WTC11 (cell line): ENCODE data around the gene NTF3. TPM values are rescaled to one million over a fixed set of nuclear protein-coding genes. Genes with fewer than 3 reads are reported as not detected.

ENCODE experiments used
- ATAC-seq: fragments of 200-7000 bp; cut with Tn5 transposase; 2 replicates; pipeline ENCODE4 v1.10.0; 2021; ENCODE audit warnings: mild to moderate bottlenecking, moderate library complexity
- CTCF ChIA-PET: fragments of 300-600 bp; sonication (Branson Sonifier 250); formaldehyde crosslinking; loops from one replicate; lab custom pipeline; 2021; ENCODE audit warnings: antibody characterized with exemption; lab: Charles Lee
- POLR2A ChIA-PET: fragments of 350-600 bp; sonication (Branson Sonifier 250); formaldehyde crosslinking; loops from one replicate; lab custom pipeline; 2021; ENCODE audit warnings: antibody characterized with exemption; lab: Charles Lee
- DNase-seq: peaks from one replicate; pipeline ENCODE4 v3.0.0; 2021; ENCODE audit warnings: low spot score
- H3K27ac Mint-ChIP-seq: 2 replicates; pipeline ENCODE4 v1.8.0; 2021; ENCODE audit warnings: mixed read lengths
- H3K27me3 Mint-ChIP-seq: 2 replicates; pipeline ENCODE4 v1.8.0; 2021; ENCODE audit warnings: low read depth, mild to moderate bottlenecking, moderate library complexity, mixed read lengths
- H3K36me3 Mint-ChIP-seq: 2 replicates; pipeline ENCODE4 v1.8.0; 2021; ENCODE audit warnings: mixed read lengths
- H3K4me1 Mint-ChIP-seq: 2 replicates; pipeline ENCODE4 v1.8.0; 2022; ENCODE audit warnings: mixed read lengths
- H3K4me3 Mint-ChIP-seq: 2 replicates; pipeline ENCODE4 v1.8.0; 2021; ENCODE audit warnings: mild to moderate bottlenecking, moderate library complexity, mixed read lengths
- H3K9me3 Mint-ChIP-seq: 2 replicates; pipeline ENCODE4 v1.8.0; 2021; ENCODE audit warnings: mixed read lengths
- ATF2 ChIP-seq: sonication (generic); formaldehyde crosslinking; IDR thresholded peaks from 2 replicates; pipeline ENCODE4 v1.8.1; 2022; ENCODE audit warnings: low read depth, missing genetic modification reagents, borderline replicate concordance
- ATF3 ChIP-seq: sonication (generic); formaldehyde crosslinking; conservative IDR thresholded peaks from 2 replicates; pipeline ENCODE4 v1.8.1; 2022; ENCODE audit warnings: mild to moderate bottlenecking, missing genetic modification reagents
- E2F4 ChIP-seq: sonication (generic); formaldehyde crosslinking; IDR thresholded peaks from 2 replicates; pipeline ENCODE4 v1.8.1; 2022; ENCODE audit warnings: low read depth, mild to moderate bottlenecking, moderate library complexity, missing genetic modification reagents, borderline replicate concordance
- FOXJ3 ChIP-seq: sonication (generic); formaldehyde crosslinking; IDR thresholded peaks from 2 replicates; pipeline ENCODE4 v1.9.0; 2021; ENCODE audit warnings: missing genetic modification reagents, mild to moderate bottlenecking, borderline replicate concordance
- FOXK1 ChIP-seq: sonication (generic); formaldehyde crosslinking; IDR thresholded peaks from 2 replicates; pipeline ENCODE4 v1.8.0; 2022; ENCODE audit warnings: mild to moderate bottlenecking, moderate library complexity, missing genetic modification reagents
- GABPB1 ChIP-seq: sonication (generic); formaldehyde crosslinking; IDR thresholded peaks from 2 replicates; pipeline ENCODE4 v1.8.1; 2023; ENCODE audit warnings: mild to moderate bottlenecking, missing genetic modification reagents
- JUN ChIP-seq: sonication (generic); formaldehyde crosslinking; IDR thresholded peaks from 2 replicates; pipeline ENCODE4 v1.8.0; 2023; ENCODE audit warnings: mild to moderate bottlenecking, missing genetic modification reagents
- MYBL2 ChIP-seq: sonication (generic); formaldehyde crosslinking; IDR thresholded peaks from 2 replicates; pipeline ENCODE4 v1.8.1; 2023; ENCODE audit warnings: mild to moderate bottlenecking, moderate library complexity, missing genetic modification reagents
- NR3C1 ChIP-seq: sonication (generic); formaldehyde crosslinking; conservative IDR thresholded peaks from 2 replicates; pipeline ENCODE4 v1.8.1; 2023; ENCODE audit warnings: low read depth, mild to moderate bottlenecking, missing genetic modification reagents
- PREB ChIP-seq: sonication (generic); formaldehyde crosslinking; IDR thresholded peaks from 2 replicates; pipeline ENCODE4 v1.8.1; 2022; ENCODE audit warnings: mild to moderate bottlenecking, missing genetic modification reagents, moderate library complexity, borderline replicate concordance
- SMAD3 ChIP-seq: sonication (generic); formaldehyde crosslinking; IDR thresholded peaks from 2 replicates; pipeline ENCODE4 v1.8.0; 2022; ENCODE audit warnings: missing genetic modification reagents, mild to moderate bottlenecking, borderline replicate concordance
- TP53 ChIP-seq: sonication (generic); formaldehyde crosslinking; IDR thresholded peaks from 2 replicates; pipeline ENCODE4 v1.8.1; 2023; ENCODE audit warnings: mild to moderate bottlenecking, missing genetic modification reagents
- ZBTB21 ChIP-seq: sonication (generic); formaldehyde crosslinking; IDR thresholded peaks from 2 replicates; pipeline ENCODE4 v1.8.1; 2023; ENCODE audit warnings: mild to moderate bottlenecking, missing genetic modification reagents, borderline replicate concordance
- ZNF281 ChIP-seq: sonication (generic); formaldehyde crosslinking; IDR thresholded peaks from 2 replicates; pipeline ENCODE4 v1.8.0; 2023; ENCODE audit warnings: mild to moderate bottlenecking, missing genetic modification reagents
- ZNF671 ChIP-seq: fragments of 250-450 bp; sonication (Bioruptor Pico); IDR thresholded peaks from 2 replicates; pipeline ENCODE4 v1.8.0; 2021; ENCODE audit warnings: mild to moderate bottlenecking
- total RNA-seq: library from RNA; stranded (reverse); gene quantifications from 3 replicates; pipeline ENCODE4 v1.2.3, GENCODE V29; 2021
- TF ChIP-seq, protein P1 (sequence below): sonication (generic); formaldehyde crosslinking; IDR thresholded peaks from 2 replicates; pipeline ENCODE4 v1.8.1; 2023; ENCODE audit warnings: mild to moderate bottlenecking, missing genetic modification reagents
- TF ChIP-seq, protein P2 (sequence below): sonication (generic); formaldehyde crosslinking; IDR thresholded peaks from 2 replicates; pipeline ENCODE4 v1.8.0; 2022; ENCODE audit warnings: mild to moderate bottlenecking, missing genetic modification reagents
- TF ChIP-seq, protein P3 (sequence below): sonication (generic); formaldehyde crosslinking; IDR thresholded peaks from 2 replicates; pipeline ENCODE4 v1.8.0; 2023; ENCODE audit warnings: missing genetic modification reagents
- TF ChIP-seq, protein P4 (sequence below): fragments of 250-450 bp; sonication (Bioruptor Pico); conservative IDR thresholded peaks from 2 replicates; pipeline ENCODE4 v1.9.0; 2021; ENCODE audit warnings: mild to moderate bottlenecking

Gene NTF3
- total RNA-seq, 1 experiment from 2014 or later = 1.3 TPM

GRCh38 chr12:5521456-5522325 lies 89.8 kb downstream of the NTF3 start (continued):
- TF ChIP-seq ZNF281 (CRISPR knock-in tag) (no peak), PREB (CRISPR knock-in tag) (no peak), FOXJ3 (no peak), MYBL2 (CRISPR knock-in tag) (no peak), E2F4 (CRISPR knock-in tag) (no peak), ATF2 (CRISPR knock-in tag) (no peak), TP53 (CRISPR knock-in tag) (no peak), NR3C1 (CRISPR knock-in tag) (no peak), ATF3 (no peak)
- TF ChIP-seq, protein P1, sequence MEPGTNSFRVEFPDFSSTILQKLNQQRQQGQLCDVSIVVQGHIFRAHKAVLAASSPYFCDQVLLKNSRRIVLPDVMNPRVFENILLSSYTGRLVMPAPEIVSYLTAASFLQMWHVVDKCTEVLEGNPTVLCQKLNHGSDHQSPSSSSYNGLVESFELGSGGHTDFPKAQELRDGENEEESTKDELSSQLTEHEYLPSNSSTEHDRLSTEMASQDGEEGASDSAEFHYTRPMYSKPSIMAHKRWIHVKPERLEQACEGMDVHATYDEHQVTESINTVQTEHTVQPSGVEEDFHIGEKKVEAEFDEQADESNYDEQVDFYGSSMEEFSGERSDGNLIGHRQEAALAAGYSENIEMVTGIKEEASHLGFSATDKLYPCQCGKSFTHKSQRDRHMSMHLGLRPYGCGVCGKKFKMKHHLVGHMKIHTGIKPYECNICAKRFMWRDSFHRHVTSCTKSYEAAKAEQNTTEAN (CRISPR knock-in tag) = no peak

DNA sequence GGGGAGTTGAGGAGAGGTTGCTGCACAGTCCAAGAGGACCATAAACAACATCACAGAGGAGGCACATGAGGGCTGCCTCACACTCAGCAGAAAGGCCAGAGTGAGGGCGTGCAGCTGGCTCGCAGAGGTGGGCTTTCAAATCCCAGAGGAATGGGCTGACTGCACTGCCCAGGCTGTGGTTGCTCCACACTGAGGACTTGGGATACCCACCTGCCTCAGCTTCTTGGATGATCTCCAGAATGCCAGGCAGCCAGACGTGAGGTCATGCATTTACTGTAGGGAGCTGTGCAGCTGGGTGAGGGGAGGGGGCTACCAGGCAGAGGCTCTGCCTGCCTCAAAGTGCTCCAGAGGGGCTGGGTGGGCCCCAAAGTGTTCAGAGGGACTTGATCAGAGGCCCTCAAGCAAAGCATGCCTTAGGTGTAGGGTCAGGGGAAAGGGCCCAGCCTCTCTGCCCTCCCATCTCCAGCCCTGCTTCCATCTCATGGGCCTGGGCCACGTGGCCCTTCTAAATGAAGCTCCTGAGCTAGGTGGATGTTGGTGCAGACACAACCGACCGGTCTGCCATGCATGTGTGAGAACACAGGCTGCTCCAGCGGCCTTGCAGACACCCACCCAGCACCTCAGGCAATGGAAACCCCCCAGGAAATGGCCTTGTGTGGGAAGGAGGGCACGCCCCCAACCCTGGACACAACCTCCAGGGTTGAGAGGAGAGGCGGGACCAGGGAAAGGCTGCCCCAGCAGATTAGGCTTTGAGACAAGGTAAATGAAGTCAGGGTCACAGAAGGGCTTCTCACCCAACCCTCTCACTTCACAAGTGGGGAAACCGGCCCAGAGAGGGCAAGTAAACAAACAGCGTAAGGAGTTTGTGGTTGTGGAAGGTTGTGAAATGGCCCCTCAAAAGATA lies 90.8 kb downstream of the NTF3 start:
- no peaks in the 10 kb centered on the region for H3K36me3 Mint-ChIP-seq
- H3K27ac Mint-ChIP-seq = no peak overlapping the region
- no peaks in the 10 kb centered on the region; the same call in 1 of the 2 replicates for H3K27me3 Mint-ChIP-seq
- no peaks in the 10 kb centered on the region for H3K9me3 Mint-ChIP-seq
- POLR2A ChIA-PET = no interaction called here
- no peak for DNase-seq
- CTCF ChIA-PET = no interaction called here
- no peak for ATAC-seq
- H3K4me3 Mint-ChIP-seq = no peak overlapping the region
- H3K4me1 Mint-ChIP-seq = peaks cover 11% of the 10 kb centered on the region
- TF ChIP-seq, protein P2, sequence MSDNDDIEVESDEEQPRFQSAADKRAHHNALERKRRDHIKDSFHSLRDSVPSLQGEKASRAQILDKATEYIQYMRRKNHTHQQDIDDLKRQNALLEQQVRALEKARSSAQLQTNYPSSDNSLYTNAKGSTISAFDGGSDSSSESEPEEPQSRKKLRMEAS (CRISPR knock-in tag) = no peak
- TF ChIP-seq JUN (CRISPR knock-in tag) = no peak
- TF ChIP-seq, protein P3, sequence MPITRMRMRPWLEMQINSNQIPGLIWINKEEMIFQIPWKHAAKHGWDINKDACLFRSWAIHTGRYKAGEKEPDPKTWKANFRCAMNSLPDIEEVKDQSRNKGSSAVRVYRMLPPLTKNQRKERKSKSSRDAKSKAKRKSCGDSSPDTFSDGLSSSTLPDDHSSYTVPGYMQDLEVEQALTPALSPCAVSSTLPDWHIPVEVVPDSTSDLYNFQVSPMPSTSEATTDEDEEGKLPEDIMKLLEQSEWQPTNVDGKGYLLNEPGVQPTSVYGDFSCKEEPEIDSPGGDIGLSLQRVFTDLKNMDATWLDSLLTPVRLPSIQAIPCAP (CRISPR knock-in tag) = no peak
- TF ChIP-seq FOXK1 (CRISPR knock-in tag) = no peak
- TF ChIP-seq, protein P4, sequence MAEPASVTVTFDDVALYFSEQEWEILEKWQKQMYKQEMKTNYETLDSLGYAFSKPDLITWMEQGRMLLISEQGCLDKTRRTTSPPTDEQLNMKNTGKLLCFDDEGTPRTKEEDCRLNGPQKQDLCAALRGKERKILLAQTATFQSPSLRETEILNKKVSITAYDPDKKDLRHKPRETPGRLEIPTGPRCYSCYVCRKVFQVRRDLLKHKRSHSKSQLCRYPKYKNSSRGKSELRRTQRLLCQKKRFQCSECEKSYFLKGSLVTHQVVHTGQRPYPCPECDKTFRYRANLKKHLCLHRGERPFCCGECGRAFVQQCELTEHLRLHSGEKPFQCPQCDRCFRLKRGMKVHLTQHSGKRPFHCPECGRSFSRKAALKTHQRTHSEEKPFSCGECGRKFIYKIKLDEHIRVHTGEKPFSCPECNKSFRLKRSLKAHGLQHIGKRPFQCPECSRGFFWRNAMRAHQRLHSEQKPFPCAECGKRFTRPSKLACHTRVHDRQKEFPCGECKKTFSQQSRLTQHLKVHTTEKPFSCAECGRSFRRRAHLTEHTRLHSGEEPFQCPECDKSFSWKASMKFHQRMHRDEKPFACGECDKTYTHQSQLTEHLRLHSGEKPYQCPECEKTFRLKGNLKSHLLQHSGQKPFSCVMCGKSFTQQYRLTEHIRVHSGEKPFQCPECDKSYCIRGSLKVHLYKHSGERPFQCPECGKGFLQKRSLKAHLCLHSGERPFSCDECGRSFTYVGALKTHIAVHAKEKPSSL = no peak
- no peak for TF ChIP-seq ZNF671 (CRISPR knock-in tag)
- TF ChIP-seq, protein P1 (CRISPR knock-in tag) = no peak
- no peak for TF ChIP-seq GABPB1 (CRISPR knock-in tag)
- TF ChIP-seq SMAD3 (CRISPR knock-in tag) = no peak
- TF ChIP-seq ZBTB21 (CRISPR knock-in tag) = no peak
